ENCODE results near the gene VWF.

The VWF gene

DNA sequence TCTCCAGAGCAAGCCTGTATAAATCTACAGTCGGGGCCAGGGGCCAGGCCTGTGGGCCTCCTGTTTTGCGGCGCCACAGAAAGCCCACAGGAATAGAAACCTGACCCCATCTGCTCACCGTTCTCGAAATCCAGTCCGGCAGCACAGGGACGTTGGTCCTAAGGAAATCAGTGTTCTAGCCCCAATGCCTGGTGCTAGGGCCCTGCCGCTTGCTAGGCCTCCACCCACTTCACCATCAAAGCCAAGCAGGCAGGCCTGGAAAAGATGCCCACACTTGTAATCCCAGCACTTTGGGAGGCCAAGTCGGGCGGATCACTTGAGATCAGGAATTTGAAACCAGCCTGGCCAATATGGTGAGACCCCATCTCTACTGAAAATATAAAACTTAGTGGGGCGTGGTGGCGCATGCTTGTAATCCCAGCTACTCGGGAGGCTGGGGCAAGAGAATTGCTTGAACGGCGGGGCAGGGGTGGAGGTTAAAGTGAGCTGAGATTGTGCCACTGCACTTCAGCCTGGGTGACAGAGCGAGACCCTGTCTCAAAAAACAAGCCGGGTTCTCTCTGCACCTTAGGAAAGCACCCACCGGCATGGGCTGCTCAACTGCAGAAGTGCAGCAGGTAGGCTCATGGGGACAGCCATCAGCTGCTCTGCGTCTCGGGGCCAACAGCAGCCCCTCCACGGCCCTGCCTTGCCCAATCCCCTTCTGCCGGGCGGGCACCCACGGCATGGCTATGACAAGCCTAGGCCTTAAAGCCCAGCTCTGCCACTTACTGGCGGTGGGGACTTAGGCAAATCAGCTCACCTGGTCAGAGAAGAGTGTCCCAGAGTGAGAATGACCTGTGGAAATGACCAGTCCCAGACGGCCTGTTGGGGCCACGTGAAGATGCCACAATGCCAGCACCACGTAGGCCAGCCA is 47.4 kb downstream of the VWF start:
- DNase-seq (ENCODE audit: low spot score), result no peak

DNA sequence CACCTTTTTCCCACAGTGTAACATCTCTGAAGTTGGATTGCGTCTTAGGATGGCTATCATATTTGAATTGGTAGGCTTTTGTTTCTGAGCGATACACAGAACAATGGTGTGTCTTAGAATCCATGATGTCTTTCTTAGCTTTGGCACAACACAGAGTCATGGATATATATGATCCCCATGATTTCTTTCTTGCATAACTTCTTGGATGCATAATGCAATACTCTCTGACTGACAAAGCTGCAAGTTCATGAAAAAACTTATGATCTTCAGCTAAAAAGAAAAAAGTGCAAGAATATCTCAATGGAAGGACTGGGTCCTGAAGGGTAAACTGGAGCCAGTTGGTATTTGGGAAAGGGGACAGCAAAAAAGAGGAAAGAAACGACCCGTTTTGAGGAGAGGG is 48.1 kb downstream of the VWF start:
- DNase-seq (ENCODE audit: low spot score), result no peak

DNA sequence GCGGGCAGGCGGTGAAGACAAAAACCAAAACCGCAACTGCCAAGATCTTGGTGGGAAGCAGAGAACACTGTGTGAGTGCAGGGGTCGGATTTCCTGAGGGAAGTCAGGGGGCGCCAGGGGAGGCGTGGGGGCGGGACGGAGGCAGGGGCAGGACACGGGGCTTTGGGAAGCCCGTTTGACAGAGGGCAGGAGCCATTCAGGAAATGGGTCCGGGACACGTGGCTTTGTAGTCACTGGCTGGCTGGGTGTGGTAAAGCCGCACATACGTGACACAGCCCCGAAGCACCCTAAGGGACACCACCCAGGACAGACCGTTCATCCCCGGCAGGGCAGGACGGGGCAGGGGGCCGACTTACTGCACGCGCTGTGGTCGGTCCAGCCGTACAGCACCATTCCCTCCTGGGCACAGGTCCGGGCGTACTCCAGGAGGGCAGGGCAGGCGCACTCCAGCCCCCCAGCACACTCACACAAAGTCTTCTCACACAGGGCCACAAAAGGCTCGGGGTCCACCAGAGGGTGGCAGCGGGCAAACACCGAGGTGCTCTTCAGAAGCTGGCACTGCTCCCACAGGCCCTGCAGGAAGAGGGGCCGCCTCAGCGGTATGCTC is 49.4 kb downstream of the VWF start:
- DNase-seq (ENCODE audit: low spot score), result no peak

DNA sequence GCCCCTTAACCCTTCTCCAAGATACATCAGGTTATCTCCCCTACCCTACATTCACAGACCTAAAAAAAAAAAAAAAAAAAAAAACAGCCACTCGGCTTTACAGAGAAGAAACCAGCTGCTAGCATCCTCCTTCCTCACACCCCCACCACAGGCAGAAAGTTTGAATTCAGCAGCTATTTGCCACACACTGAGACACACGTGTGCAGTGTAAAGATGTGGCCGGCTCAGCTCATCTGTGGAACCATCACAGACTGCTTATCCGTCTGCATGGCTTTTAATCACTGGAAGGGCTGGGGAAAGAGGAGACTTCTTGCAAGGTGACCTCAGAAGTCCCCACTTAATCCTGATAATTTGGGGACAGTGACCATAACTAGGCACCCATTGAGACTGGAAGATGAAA is 50.0 kb downstream of the VWF start:
- no peak for DNase-seq (ENCODE audit: low spot score)

DNA sequence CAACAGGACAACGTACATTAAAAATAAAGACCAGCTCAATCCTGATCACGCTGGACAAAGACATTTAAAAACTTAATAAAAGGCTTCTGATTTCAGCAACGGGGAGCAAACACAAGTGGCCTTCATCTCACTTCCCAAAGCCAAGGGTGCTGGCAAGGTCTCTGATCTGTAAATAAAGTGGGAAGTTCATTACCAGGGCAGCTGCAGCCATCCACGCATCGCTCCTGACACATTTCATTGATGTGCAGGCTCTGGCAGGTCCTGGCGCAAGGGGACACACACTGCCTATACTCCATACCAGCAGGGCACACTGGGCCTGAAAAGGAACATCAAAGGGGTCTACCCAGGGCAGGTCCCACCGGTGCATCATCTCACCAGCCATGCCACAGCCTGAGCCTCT is 51.0 kb downstream of the VWF start:
- no peak for DNase-seq (ENCODE audit: low spot score)

DNA sequence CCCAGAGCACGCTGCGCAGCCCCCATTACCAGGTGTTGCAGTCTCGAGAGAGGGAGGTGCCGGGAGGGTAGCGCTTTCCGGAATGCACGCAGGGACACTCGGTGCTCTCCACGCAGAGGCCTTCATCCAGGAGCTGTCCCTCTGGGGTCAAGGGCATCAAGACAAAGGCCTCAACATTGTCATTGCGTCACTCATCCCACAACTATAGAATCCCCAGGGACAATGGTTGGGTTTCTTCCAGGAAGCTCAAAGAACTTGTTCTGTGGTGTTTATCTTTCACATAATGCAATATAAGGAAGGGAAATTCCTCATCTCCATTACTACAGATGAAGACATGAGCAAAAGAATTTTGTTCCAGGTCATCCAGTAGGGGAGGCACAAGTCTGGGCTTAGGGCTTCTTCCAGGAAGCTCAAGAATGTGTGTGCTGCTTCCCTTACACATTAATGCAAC is 52.1 kb downstream of the VWF start:
- no peak for DNase-seq (ENCODE audit: low spot score)

DNA sequence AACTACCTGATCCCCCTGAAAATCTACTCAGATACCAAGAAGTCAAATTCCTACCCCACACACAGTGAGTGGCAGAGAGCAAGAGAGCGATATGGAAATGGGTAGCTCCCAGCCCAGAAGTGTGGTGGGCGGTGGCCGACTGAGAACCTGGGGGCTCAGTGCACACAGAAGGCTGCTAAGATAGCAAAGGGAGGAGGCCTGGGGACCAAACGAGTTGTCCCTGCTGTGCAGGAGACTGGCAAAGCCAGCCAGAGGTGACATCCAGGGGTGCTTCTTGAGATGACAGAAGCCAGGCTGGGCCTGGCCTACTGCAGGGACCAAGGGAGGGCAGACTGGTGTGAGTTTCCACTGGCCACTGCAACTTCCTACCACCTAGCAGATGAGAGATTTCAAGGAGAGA is 52.9 kb downstream of the VWF start:
- DNase-seq (ENCODE audit: low spot score), result no peak

DNA sequence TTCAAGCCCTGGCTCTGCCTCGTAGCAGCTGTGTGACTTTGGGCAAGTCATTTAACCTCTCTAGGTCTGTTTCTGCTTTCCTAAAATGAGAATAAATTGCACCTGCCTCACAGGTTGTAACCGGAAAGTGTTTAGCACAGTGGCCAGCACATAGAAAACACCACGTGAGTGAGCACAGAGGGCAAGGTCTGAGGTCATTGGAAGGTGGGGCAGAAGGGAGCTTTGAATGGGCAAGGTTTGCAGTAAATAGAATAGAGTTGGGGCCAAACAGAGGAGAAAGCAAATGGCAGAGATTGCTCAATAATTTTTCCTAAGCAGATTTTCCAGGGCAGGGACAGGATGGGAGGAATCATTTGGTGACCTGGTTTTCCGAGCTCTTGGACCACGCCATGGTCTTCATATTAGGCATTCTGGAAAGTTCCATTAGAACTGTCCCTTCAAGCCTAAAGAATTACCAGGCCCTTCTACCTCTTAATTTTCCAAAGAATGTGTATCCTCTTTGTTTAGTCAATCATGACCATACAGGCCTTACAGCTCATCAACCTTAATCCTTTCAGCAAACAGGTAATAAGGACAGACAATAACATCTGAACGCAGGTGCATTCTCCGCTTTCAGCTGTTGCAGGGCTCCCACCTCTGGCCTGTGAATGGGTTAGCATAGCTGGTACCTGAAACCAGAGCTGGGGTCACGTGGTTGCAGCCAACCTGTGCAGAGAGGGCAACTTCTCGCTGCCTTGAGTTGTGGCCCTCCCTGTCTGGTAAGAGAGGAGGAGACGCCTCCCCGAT is 53.8 kb downstream of the VWF start:
- DNase-seq (ENCODE audit: low spot score), result no peak

DNA sequence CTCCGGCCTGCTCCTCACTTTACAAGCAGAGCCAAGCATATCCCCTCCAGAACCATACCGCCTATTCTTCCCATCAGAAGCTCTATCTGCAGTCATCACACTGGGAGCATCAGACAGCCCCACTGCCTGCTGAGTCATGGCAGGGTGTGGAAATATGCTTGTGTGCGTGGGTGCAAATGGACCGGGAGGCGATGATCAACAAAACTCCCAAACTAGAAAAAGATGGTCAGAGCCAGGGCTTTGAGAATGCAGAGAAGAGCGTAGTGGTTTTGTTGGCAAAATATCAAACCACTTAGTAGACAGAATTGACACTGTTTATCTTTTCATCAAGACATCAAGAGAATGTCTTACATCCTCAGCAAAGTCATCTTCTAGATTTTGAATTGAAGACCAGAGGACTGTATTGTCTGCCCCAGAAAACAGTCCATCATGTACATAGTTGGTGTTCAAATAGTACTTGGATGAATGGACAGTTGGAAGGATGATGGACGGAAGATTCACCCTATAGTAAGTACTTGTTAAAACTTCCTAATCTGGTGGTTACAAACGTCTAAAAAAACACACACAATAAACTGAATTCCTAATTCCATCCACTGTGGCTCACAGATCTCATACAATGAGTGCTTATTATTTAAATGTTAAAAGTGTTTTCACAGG is 54.9 kb downstream of the VWF start:
- no peak for DNase-seq (ENCODE audit: low spot score)

DNA sequence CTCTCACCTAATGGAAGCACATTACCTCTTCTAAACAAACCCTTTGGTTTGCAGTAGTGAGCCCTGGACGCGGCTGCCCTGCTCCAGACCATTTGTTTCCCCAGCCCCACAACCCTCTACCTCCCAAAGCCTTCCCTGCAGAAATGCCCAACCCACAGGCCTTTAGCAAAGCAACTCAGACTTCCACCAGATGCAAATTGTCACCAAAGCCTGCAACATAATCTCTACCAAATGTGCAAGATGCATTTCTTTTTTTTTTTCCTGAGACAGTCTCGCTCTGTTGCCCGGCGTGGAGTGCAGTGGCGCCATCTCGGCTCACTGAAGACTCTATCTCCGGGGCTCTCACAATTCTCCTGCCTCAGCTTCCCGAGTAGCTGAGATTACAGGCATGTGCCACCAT is 56.2 kb downstream of the VWF start:
- no peak for DNase-seq (ENCODE audit: low spot score)

DNA sequence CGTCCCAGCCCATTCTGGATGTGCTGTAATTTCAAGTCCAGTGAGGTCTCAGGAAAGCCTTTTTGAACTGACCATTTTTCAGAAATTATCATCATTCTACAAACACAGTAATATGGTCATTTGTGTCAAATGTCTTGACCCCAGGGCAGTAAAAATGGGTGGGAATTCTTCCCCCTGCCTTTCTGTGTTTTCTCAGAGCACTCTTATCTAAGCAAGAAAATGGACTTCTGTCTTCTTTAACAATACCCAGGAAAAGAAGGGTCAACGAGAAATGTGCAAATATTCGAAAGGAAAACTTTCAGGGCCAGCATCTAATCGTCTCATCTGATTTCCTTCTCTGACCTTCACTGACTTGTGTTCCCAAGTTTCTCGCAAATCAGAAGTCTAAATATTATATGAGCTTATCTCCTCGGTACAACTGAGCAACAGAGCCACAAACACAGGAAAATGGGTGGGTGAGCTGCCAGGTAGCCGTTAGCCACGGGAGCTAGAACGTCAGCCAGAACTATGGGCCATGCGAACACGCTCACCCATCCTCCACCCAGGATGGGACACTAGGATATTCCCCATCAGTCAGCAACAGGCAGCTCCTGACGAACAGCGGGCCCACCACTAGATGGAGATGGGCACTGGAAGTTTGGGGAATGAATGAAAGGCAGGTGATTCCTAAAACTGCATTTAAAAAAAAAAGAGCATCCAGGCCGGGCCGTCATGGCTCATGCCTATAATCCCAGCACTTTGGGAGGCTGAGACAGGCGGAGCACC is 57.1 kb downstream of the VWF start:
- no peak for DNase-seq (ENCODE audit: low spot score)

DNA sequence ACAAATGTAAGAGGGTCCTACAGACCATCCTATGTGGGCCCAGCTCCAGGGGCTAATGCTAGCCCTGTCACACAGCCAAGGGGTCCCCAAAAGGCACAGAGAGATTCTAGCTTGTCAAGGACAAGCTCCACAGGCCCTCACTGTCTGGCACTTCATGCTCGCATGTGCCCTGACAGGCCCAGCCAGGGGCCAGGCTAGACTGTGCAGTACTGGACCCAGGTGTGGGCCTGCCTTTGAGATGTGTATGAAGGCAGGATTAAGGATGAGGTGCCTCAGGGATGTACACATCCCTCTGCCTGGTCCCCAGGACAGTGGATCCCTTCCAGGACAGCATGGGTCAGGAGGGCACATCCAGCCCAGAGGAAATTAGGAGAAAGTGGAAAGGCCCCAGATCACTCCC is 57.8 kb downstream of the VWF start:
- no peak for DNase-seq (ENCODE audit: low spot score)

DNA sequence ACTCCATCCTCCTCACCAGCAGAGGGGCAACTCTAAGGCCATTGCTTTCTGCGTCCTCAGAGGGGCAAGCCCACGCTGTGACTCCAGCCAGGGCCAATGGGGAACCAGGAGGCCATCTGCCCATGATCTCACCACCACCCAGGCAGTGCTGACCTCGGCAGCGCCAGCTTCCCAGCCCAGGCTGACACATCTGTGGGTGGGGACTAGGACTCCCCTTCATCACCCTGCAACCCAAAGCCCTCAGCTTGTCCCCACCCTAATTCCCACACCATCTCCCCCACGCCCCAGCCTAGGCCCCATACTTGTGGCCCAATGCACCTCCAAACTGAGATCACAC is 58.6 kb downstream of the VWF start:
- no peak for DNase-seq (ENCODE audit: low spot score)

DNA sequence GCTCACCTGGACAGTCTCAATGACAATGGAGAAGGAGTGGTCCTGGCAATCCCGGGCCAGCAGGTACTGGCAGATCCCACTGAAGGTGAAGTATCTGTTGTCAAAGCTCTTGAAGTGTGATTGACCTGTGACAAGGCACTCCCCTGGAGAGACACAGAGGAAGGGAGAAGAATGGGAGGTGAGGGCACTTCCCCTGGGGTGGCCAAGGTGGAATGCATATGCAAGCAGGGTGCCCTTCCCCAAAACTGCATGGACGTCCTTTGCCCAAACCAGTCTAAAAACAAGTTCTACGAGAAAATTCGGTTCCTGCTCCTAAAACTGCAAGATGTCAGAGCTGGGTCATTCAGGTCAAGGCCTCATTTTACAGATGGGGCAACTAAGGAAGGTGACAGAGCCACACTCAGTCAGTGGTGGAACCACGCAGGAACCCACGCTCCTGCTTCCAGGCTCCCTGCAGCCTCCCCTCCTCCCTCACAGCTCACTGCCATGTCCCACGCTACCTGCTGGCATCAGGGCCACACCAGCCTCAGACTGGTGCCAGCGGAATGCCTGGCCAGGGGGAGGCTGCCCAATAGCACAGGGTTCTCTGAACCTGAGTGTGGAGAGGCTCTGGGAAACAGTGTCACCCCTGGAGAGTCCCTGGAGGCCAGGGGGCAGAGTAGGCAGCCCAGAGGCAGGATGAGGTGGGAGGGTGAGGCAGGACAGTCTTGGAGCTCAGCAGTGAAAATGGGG is 59.2 kb downstream of the VWF start:
- no peak for DNase-seq (ENCODE audit: low spot score)

DNA sequence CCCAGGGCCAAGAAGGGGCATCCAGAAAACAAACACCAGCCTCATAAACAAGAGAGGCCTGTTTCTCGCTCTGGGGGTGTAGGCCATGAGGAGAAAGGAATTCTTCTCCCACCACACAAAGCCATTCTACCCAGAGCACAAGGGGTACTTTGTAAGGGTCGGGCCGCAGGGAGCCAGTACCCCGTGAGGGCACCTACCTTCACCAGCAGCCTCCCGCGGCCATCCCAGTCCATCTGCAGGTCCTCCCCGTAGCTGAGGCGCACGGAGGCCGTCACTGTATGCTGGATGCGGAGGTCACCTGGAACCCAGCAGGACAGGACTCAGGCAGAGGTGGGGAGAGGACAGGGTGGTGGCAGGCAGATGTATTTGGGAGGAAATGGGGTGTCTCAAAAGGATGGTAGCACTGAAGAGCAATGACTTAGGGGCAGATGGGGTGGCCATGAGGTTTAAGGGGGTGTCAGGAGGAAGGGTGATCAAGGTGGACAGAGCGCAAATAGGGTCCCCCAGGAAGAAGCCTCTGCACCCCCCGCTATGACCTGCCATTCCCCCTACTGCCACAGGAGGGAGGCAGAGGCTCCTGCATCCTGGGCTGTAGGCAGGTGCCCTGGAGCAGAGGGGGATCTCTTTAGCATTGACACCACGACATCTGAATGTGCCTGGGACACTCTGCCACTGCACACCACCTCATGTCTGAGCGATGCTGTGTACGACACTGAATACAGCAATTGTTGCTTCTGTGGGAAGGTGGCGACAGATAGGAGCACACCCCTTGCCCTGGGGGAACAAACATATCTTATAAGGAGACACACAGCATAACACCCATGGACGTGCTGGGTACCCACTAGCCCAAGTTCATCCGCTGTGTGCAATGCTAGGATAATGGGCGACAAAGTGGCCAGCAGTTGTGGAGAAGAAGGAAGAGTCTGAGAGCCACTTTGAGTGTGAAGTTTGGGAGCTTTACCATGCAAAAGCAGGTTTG is 61.4 kb downstream of the VWF start:
- DNase-seq (ENCODE audit: low spot score), result peak; percentile 70

DNA sequence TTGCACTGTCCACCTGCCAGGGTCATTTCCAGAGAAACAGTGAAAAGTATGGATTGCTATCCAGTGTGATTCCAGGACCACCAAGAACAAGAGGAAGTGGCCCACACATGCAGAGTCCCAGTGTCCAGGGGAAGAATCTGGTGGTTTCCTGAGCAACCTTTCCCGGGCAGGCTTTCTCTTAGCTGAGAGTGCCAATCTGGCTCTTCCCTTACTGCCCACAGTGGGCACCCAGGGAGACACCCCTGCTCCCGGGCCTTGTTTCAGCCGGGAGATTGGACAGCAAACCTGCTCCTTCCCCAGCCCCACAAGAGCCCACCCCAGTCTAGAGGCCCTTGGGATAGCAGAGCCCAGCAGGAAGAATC is 62.1 kb downstream of the VWF start:
- no peak for DNase-seq (ENCODE audit: low spot score)

DNA sequence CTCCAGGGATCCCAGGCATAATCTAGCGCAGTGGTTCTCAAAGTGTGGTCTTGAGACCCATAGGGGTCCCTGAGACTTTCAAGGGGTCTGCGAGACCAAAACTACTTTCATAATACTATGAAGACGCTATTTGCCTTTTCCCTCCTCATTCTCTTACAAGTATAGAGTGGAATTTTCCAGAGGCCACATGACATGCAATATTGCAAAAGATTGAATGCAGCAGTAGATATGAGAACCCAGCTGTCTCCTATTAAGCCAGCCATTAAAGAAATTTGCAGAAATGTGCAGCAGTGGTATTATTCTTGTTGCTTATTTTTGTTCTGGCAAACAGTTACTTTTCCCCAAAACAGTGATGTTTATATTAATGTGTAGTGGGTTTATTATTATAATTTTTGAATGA is 62.8 kb downstream of the VWF start:
- no peak for DNase-seq (ENCODE audit: low spot score)

DNA sequence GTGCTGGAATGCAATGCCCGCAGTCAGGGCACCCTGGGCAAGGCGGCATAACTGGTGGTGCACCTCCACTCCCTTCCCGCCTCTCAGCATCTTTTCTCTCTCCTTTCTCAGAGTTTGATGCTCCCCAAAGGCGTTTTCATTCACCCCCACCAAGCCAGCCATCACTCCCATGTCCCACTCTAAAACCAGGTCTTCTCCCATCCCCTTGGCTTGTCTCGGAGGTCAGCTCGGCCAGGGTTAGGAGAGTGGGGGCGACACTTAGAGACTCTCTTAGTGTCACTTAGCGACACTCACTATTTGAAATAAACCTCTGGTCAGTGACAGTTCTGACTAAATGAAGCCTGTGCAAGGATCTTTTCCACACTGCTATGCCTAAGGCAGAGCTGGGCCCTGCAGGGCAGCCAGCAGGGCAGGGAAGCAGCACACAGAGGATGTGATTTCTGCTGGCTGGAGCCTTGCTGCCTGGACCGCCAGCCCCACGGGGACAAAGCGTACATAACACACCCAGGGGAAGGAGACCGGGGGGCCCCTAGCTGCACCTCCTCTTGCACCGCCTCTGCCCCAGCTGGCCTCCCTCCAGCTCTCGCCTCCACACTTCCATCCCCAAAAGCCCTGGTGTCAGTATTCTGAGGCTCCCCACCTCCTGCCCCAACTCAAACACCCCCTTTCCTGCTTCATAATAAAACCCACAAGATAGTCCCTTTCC is 64.5 kb downstream of the VWF start:
- no peak for DNase-seq (ENCODE audit: low spot score)

DNA sequence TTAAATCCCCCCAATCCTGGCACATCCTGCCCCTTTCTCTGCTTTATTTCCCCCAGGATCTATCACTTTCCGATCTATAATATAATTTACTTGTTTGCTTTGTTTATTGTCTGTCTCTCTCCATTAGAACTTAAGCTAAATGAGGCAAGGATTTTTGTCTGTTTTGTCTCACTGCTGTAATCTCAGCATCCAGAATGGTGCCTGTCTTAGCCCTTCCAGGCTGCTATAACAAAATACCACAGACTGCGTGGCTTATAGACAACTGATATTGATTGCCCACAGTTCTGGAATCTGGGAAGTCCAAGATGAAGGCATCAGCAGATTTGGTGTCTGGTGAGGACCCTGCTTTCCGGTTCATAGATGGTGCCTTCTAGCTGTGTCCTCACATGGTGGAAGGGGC is 65.2 kb downstream of the VWF start:
- DNase-seq (ENCODE audit: low spot score), result no peak

Data from pons (tissue), 1 donor.